HG02610 (cell line): ENCODE measurements around the gene ZBTB25.
"Not testable (repeated sequence)": the region's sequence is repeated elsewhere in the genome, so short reads cannot be mapped to it uniquely, and the experiment has no call there.

ENCODE experiments used
- ATAC-seq: cut with Tn5 transposase; IDR thresholded peaks from one replicate; pipeline ENCODE4 v1.9.1; 2021; ENCODE audit warnings: mild to moderate bottlenecking, moderate library complexity; ENCODE audit not compliant: unreplicated experiment

The ZBTB25 gene

GRCh38 chr14:64517667-64518066 lies 14.0 kb upstream of the ZBTB25 start:
- not testable (repeated sequence) for ATAC-seq

DNA sequence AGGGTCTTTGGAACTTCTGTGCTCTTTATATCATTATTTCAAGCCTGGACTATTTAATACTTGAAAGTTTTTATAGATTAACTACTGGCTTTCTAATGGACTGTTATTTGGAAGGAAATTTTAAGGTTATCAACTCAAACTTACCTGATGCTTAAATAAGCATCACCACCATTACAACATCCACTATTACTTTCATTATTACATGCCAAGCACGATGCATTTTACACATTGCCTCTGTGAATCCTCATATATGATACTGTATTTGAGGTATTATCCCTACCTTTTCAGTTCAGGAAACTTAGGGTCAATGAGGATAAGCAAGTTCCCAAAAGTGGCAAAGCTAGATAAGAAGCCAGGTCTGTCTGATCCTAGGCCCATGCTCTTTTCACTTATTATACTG lies 13.3 kb upstream of the ZBTB25 start:
- peak; percentile 41 for ATAC-seq

DNA sequence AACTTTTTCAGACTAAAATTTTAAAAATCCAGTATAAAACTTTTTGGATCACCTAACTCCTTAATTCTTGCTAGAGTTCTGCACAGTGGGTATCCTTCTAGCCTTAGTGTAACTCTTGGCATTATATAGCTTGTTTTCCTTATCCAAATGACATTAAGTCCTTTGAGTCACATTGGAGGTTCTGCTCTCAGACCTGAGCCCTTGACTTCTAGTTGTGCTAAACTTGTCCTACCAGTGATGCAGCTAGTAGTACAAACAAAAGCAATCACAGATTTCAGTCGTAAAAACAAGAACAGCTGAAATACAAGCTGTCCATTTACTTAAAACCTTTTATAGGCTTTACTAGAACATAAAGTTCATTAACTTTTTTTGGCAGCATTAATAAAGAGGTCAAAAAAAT lies 11.4 kb upstream of the ZBTB25 start:
- no peak for ATAC-seq

GRCh38 chr14:64513271-64513670 lies 9.6 kb upstream of the ZBTB25 start:
- no peak for ATAC-seq

GRCh38 chr14:64510825-64511671 lies 7.4 kb upstream of the ZBTB25 start:
- no peak for ATAC-seq

DNA sequence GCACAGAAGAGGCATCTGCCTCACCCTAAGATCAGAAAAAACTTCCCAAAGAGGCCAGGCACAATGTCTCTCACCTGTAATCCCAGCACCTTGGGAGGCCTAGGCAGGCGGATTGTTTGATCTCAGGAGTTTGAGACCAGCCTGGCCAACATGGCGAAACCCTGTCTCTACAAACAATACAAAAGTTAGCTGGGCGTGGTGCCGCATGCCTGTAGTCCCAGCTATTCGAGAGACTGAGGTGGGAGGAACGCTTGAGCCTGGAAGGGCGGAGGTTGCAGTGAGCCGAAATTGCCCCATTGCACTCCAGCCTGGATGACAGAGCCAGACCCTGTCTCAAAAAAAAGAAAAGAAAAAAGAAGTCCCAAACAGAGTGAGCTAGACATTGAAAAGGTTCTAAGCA lies 5.4 kb upstream of the ZBTB25 start:
- ATAC-seq, result no peak

GRCh38 chr14:64508215-64508776 lies 4.7 kb upstream of the ZBTB25 start:
- ATAC-seq, result peak; percentile 22

DNA sequence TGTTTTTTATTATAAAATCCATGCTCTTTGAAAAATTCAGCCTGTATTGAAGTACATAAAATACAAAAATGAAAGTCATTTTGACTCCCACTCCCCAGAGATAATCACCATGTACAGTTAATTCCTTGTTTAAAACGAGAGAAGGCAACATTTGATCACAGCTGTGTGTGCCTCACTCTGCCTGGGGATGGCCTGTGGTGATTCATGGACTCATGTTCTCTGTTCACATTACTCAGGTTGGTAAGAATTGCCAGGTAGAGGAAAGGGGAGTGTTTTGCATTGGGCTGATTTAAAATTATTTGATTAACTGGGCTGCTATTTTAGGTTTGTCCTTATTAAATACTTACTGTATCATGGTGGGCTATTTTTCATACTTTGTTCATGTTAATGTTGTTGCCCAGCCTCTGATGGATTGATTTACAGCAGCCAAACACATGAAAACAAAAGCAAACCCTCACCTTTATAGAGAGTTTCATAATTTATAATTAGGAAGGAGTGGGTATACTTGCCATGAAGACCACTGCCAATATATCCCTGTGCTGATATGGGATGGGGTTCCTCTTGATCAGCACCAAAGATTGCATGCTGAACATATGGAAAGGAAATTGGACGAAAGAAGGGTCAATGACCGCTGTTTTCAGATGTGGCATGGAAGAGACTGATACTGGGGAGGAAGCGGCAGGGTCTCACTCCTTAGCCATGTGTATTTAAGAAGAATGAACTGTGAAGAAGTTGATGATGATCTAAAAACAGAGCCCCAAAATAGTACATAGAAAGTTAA lies 3.9 kb upstream of the ZBTB25 start:
- ATAC-seq, result no peak

DNA sequence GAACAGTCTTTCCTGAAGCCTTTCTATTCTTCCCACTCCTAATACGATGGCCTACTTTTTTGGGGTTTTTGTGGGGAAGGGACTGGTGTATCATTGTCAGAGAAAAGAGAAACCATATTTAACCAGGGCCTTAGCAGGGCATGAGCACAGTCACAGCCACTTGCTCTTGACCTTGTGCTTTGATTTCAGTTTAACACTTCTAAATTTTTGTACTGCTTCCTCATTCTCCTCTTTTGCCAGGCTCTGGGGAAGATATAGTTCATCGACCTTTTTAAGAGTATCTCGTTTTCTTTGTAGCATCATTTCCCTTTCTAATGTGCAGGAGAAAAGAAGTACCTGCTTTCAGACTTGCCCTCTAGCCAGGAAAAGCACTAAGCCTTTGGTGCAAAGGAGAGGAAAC lies 3.1 kb upstream of the ZBTB25 start:
- no peak for ATAC-seq

DNA sequence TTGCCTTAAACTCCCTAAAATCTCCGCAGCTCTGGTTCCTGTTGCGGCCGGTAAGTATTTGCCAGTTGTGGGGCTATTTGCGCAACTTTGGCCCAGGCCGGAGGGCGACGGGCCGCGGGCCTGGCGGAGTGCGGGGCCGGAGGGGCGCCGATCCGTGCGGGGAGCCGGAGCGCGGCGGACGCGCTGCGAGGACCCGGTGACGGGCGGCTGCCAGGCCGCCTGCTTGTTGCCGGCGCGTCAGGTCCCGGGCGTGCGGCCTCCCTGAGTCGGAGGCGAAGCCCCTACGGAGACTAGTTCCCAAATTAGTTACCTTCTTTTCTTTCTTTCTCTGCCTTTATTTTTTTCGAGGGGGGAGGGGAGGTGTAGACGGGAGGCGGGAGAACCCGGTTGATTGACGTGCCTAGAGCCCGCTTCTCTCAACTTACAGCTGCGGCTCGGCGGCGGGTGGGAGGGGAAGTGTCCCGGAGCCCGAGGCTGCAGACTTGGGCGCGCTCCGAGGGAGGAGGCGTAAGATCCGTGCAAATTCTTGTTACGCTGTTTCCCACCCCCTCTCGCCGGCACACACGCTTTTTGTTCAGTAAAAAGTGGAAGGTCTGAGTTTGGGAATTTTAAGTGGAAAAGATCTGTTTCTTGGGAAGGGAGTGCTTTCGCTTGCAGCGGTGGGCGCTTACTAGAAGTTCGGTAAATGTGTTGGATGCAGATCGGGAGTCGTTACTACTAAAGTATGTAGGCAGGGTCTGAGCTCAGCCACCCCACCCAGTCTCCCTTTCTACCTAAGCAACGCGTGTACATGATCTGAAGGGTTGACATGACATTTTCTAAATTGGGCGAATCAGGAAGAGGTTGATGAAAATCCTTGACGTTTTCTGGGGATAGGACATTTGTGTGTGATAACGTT lies 1.5 kb upstream of the ZBTB25 start:
- peak; percentile 31 for ATAC-seq

GRCh38 chr14:64504310-64504896 lies 765 bp upstream of the ZBTB25 start, which contains the start of gene ZBTB1:
TSS of gene ZBTB1 (plus strand) at chr14:64504770. CDS start at chr14:64521505, 16,735 bp downstream.
- ATAC-seq, result peak; percentile 21

DNA sequence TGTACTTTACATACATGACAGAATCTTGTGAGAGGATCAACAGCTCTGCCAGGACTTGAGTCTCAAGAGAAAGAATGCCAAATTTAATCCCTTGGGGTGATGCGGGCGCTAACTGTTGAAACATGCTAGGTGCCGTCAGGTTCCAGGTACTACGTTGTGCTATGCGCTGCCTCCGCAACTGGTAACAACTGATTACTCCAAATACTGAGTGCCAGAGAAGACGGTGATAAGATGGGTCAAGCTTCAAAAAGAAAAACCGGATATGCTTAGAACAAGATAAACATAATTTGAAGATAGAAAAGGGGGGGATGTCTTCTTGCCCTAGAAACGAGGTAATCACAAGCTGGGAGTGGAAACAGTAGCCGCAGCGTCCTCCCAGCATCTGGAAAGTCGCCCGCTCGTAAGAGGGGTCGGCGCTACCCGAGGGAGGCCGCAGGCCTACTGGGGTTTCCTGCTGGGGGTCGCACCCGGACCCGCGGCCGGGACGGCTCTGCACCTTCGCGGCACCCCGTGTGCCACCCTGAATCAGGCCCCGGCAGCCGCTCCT lies 678 bp downstream of the ZBTB25 start:
- ATAC-seq, result no peak

- no peak for ATAC-seq
Measured at GRCh38 chr14:64502456-64502855, 1.2 kb downstream of the ZBTB25 start.

DNA sequence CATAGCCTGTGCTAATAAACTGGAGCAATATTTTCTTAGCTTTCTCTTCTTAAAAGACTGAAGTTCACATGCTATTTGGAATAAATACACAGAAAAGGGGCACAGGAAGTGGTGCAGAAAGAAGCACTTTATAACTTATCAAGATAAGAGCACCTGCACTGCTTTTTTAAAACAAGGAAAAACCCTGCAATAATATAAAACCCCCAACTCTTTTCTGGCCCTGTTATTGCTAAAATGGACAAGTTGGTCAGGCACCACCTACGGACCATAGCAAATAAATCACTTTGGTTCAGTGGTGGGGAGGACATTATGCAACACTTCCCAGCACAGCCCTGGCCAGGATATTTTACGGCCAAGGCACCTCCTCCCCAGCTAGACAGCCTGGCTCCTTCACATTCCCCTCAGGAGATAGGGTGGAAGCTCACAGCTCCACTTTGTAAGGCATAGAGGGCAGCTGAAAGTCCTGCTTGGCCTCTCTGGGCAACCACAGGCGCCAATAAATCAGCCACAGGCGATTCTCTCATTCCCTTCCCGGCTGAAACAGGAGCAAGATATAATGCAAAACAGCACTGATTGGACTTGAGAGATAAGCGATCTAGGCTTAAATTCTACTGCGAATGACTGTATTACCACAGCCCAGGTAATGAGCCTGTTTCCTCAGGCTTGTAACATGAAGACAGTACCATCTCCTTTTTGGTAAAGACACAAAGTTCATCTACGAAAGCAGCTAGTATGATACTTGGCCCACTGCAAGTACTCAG lies 2.0 kb downstream of the ZBTB25 start:
- ATAC-seq, result no peak

GRCh38 chr14:64500088-64500487 lies 3.5 kb downstream of the ZBTB25 start:
- ATAC-seq, result no peak

DNA sequence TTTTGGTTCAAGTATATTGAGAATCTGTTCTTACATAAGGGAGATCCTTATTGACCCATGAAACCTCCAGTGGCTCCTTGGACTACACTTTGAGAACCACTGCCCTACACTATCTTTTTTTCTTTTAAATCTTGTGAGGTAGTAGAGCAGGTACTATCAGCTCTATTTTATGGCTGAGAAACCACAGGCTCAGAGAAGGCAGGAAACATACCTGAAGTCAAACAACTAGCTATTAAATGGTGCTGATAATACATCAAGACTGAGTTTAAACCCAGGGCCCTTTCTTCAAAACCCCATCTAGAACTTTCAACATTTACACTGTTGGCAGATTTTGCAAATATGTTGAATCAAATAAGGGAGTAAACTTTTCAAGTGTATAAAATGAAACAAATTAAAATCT lies 6.9 kb downstream of the ZBTB25 start:
- ATAC-seq, result no peak

GRCh38 chr14:64495252-64495651 lies 8.4 kb downstream of the ZBTB25 start:
- ATAC-seq, result no peak

GRCh38 chr14:64493455-64493854 lies 10.2 kb downstream of the ZBTB25 start:
- ATAC-seq, result no peak

DNA sequence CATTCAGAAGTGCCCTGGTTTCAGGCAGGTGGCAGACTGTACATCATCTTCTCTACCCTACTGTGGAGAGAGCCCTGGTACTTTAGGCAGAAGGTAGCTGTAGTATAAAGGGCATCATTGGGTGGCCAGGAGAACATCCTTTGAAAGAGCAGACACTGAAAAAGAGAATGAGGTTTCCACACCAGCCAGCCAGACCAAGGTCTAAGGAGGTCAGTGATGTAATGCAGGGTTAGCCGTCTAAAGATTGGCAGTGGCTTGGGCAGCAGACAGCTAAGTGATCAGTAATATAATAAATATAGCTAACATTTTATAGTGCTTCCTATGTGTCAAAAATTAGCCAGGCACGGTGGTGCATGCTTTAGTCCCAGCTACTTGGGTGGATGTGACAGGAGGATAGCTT lies 12.0 kb downstream of the ZBTB25 start:
- ATAC-seq, result no peak
